ENCODE results near the gene TBRG4.

Gene TBRG4

DNA sequence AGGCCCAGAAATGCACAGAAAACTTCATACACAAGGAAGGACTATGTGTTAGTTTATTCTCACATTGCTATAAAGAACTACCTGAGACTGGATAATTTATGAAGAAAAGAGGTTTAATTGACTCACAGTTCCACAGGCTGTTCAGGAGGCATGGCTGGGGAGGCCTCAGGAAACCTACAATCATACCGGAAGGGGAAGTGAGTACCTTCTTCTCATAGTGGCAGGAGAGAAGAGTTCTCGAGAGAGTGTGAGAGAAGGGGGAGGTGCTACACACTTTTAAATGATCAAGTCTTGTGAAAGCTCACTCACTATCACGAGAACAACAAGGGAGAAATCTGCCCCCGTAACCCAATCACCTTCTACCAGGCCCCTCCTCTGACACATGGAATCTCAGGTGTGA is 29.3 kb upstream of the TBRG4 start:
- no peak for DNase-seq

DNA sequence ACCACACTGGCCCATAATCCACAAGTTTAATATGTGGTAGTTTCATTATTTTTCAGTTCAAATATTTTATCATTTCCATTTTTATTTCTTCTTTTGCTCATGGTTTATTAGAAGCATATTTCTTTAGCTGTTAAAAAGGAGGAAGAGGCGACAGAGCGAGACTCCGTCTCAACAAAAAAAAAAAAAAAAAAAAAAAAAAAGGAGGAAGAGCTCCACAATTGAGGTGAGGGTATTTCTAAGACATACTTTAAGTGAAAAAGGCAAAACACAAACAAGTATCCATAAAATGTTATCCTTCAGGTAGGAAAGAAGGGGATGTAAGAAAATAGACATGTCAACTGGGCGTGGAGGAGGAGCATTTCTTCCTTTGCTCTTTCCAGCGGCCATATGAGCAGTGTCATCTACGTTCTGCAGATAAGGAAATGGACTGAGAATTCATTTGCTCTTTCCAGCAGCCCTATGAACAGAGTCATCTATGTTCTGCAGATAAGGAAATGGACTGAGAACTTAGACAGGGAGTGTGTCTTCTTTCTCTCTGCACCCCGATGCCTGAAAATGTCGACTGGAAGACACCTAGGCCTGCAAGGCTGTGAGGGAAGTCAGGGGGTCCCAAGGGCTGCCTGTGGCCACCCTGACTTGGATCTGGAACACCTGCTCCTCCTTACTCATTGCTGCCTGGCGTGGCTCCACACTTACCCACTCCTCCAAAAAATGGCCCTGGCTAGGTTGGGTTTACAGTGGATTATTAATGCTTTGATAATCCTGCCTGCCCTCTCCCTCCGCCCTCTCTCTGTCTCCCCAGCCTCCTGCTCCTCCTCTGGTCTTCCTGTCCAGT is 27.2 kb upstream of the TBRG4 start:
- no peak for DNase-seq

DNA sequence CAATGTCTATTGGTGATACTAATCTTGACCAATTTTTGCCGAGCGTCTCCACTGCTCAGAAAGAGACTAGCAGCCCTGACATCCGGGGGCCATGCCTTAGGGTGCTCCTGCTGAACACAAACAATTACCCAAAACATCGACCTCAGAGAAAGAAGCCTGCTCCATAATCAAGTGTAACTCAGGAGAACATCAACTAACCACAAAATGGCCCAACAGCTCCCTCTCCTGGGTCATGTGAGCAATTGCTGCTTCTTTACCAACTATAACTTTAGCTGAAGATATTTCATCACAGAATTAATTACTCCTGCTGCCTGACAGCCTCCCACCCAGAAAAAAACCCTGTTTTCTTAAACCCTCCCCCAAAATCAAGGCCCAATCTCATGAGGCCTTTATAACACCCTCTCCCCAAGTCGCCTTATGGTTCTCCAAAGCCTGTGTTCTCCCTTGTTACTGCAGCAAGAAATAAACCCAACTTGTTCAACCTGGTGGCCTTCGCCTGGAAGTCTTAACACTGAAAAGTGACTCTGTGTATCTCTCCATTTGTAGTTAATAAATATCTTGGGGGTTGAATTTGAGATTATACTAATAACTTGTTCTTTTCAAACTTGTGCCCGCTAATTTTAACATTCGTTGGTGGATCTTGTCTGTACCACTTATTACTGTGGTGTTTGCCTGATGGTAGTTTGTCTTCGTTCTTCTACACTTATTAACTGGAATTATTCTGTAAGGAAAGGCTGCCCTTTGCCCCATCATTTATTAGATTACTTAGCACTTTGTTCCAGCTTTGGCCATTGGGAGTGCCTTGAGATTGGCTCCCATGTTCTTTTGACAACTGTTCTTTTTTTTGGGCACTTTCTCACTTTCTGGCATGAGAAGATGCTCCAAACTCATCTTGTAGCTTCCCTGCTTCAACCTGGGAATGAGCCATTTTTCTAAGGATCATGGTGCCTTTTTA is 24.9 kb upstream of the TBRG4 start:
- DNase-seq = peak; percentile 52

DNA sequence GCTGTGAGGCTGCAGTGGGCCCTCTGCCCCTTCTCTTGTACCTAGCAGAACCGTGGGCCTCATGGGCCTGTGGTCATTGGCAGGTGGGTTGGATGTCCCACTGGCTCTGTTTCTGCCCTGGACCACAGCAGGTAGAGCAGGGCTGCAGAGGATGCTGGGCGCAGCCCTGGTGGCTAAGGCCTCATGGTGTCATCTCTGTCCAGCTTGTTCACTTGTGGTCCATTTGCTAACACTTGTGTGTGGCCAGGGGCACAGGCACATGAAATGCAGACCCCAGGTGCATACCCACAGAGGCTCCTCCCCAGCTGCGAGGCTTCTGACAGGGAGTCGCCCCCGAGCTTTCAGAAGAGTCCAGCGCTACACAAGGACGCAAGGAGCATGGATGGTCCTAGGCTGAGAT is 22.4 kb upstream of the TBRG4 start:
- no peak for DNase-seq

DNA sequence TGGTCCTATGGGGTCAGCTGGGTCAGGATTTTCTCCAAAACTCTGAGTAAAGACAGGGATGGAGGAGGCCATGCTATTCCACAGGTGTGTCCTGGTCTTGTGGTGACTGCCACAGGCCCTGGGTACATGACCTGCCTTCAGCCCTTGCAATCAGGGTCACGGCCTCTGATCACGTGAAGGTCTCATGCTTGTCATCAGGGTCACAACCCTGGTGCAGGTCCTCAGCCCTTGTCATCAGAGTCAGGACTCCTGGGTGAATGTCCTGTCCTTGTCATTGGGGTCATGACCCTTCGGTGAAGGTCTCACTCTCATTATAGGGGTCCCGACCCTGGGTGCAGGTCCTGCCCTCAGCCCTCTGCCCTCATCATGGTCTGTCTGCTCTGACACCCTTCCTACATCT is 21.9 kb upstream of the TBRG4 start:
- DNase-seq = no peak

DNA sequence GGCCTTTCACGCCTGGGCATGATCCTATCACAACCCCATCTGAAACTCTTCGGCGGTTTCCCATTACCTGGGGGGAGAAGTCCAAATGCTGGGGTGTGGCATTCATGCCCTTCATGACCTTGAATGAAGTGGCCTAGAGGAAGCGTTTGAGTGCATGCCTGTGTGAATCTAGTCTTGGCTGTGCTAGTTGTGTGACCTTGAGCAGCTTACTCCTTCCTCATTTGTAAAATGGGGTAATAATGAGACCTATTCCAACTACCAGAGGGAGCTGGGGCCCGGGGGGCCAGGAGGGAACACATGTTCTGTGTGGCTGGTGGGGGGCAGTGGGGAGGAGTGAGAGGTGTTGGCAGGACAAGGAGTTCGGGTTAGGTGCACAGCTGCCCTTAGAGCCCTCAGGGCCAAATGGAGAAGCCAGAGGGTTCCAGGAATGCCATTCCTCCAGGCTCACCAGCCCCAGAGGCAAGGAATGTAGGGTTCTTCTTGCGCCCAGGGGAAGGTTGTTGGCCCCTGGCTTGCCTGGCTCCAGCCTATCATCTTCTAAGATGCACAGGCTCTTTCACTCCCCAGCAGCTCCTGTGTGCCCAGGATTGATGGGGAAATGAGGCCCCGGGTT is 21.3 kb upstream of the TBRG4 start:
- DNase-seq = no peak

DNA sequence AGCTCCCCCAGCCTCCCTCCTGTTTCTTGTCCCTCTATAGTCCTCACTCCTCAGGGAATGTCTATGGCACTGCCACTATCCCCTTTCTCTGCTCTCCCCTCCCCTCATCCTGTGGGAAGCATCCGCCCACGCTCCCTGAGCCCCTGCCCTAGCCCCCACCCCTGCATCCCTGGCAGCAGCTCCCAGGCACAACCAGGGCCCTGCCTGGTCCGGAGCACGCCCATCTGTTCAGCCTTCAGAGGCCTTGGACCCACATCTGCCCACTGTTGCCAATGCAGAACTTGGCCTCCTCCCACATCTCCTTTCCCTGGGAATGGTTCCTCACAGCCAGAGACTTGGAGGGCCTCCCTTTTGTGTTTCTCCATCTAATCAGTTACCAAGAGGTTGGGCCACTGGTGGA is 20.4 kb upstream of the TBRG4 start:
- DNase-seq = no peak

DNA sequence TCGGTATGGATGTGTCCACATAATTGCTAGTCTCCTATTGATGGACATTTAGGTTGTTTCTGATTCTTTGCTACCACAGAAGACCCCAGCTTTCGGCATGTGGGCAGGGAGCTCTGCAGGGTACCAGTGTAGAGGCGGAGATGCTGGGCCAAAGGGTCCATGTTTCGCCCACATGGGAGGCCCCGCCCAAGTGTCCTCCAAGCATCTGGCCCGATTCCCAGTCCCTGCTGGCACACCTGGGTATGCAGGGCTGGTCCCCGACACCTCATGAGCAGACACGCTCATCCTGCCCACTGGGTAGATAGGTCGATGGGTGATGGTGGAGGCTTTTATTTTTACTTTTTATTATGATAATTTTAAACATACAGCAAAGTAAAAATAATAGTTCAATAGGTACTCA is 19.4 kb upstream of the TBRG4 start:
- no peak for DNase-seq

DNA sequence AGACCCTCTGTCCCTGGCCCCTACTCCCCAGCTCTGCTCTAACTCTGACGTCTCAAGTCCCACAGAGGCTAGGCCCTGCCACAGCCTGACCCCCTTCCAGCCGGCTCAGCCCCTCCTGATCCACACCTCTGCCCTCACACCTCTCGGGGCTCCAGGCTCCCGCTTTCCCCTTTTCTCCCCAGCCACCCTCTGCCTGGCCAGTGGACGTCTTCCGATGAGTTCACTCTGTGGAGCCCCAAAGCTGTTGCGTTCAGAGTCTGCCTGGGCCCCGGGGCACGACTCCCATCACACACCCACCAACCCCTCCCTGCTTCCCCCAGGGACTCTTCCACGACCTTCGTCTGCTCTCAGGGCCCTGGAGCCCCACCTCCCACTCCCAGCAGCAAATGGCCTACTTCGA is 18.4 kb upstream of the TBRG4 start:
- DNase-seq = no peak

DNA sequence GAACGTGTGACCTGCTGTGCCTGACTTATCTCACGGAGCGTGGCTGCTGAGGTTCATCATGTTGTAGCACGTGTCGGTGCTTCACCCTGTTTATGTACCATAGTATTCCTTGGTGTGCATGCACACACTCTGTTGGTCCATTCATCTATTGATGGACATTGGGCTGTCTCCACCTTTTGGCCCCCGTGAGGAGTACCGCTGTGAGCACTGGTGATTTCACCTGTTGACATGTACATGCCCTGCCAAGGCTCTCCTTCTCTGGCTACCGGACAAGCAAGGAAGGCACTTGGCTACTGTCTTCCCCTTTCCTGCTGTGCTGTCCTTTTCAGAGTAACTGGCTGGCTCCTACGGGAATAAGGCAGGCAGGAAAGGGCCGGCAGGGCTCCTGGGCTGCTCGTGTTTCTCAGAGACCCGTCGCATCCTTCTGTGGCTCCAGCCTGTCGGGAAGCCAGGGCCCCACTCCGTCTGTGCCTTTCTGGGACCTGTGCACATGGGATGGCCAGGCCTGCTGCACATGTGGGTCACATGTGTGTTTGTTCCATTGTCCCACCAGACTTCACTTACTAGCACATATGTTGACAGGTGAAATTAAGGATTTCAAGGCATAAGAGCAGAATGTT is 17.8 kb upstream of the TBRG4 start:
- no peak for DNase-seq

DNA sequence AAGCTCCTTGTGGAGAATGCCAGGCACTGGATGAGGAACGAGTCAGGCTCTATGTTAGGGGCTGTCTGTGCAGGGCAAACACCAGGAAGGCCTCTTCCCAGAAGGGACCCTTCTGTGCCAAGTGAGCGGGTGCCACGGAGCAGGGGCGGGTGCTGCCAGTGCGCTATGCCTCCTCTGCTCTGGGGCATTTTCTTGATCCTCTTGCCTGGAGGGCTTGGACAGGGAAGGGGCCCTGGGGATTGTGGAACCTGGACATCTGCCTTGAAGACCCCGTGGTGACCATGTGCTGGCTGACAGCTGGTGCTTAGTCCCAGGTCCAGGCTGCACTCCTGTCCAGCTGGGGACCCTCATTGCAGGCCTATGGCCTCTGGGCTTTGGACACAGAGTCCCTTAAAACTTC is 15.4 kb upstream of the TBRG4 start:
- no peak for DNase-seq

DNA sequence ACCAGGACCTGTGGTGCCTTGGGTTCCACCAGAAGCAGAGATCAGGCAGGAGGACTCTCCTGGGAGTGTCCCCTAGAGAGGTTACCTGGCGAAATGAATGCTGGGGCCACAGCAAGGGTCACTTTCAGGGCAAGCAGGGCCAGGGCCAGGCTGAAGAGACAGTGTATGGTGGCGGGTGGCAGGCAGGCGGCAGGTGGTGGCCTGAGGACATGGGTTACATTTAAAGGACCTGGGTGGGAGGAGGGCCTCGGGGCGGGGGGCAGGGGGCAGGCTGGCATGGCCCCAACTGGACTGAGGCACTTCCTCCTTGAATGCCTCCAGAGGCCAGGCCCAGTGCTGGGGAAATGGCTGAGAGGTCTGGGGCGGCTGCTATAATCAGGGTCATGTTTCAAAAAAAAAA is 14.7 kb upstream of the TBRG4 start:
- DNase-seq = no peak

DNA sequence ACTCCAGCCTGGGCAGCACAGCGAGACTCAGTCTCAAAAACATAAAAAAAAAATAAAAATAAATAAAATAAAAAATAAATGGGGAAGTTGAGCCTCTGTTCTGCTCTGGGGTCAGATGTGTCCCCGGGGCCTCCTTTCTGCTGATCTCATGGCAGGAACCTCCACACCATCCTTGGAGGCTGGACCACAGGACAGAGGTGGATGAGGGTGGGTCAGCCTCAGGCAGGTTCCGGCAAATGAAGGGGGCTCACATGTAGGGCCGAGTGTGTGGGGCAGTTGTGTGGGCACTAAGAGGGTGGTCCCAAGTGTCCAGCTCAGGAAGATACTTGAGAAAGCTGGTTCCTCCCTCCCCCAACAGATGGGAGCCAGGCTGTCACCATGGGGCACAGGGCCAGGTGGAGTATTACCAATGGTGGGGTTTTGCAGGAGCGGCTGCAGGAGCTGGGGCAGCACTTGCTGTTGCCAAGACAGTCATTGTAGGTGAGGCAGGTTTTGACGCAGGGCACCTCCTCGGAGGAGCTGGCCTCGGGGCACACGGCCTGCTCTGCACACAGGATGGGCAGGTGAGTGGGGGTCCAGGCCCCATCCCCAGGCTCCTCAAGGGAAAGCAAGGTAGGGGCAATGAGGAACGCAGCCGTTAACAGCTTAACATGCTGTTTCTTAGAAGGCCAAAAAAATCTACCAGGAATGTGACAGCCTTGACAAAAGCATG is 13.9 kb upstream of the TBRG4 start:
- no peak for DNase-seq

DNA sequence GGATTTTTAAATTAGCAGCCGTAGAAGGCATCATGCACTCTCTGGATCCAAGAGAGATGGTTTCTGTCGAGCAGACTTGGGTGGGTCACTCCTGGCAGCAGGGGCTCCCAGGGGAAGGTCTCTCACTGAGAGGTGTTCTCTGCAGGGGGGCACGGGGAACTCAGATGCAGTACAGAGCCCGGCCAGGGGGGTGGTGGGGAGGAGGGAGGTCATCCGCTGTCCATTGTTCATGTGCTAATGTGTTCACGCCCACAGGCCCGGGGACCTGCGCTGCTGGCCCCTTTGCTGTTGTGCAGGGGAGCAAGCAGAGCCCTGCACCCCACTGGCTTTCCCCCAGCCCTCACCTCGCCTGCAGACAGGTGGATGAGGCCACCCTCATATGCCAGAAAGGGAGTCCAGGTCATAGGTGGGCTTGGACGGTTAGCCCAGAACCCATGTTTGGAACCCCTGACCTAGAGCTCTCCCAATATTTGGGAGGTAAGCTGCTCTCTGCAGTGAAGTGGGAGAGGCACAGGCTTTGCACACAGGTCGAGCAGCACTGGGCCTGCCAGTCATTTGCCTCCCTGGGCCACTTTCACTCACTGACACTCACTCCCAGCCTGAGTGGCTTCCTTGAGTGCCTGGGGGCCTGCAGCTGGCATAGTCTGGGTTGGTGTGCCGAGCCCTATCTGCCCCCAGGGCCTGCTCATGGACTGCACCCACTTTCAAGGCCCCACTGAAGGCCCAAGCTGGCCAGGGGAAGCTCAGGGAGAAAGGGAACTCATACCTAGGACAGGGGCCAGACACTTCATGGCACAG is 12.6 kb upstream of the TBRG4 start:
- DNase-seq = no peak

DNA sequence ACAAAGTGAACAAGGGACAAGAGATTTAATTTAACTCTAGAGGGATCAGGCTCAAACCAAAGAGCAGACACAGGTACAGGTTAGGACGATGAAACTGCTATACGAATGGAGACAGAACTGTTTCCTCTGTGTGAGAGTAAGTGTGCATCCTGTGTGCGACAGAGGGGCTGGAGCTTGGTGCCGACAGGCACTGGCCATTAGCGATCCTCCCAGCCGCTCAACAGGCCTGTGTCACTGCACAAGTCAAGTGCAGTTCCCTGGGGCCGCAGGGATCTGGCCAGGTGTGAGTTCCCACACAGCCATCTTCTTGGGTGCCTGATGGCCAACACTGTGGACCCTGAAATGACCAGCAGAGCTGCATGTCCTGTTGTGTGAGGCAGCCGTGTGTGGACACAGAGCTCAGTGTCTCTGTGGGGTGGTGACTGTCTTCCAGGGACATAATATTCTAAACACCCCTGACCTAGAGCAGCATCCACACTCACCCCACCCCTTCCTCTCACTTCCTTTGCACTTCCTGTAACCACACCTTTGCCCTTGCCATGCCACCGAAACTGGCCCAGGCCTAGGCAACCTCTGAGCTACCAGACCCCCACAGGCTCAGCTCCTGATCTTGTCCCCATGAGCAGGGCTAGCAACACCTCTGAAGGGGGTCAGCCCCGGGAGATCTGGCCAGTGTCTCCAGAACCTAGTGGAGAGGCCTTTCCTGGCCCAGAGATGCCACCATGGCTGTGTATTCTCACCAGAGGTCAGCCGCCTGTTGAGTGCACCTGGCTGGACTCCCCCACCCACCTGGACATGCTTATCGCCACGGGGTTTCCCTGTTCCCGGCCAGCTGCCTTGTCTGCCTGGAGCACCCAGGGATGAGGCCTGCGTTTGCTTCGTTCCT is 11.7 kb upstream of the TBRG4 start:
- DNase-seq = no peak

DNA sequence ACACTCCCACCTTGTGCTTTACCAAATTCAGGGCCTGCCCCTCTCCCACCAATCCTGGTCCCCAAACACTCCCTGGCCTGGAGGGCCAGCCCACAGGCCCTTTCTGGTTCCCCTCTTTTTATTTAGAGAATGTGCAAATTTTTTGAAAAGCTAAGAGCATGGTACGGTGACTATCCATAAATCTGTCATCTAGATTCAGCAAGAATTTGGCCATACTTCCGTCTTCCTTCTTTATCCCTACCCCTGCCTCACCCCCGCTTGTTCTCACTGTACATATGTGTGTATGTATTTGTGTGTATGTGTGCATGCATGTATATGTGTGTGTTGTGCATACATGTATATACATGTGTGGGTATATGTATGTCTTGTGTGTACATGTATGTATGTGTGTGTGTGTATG is 8.1 kb upstream of the TBRG4 start:
- DNase-seq = no peak

DNA sequence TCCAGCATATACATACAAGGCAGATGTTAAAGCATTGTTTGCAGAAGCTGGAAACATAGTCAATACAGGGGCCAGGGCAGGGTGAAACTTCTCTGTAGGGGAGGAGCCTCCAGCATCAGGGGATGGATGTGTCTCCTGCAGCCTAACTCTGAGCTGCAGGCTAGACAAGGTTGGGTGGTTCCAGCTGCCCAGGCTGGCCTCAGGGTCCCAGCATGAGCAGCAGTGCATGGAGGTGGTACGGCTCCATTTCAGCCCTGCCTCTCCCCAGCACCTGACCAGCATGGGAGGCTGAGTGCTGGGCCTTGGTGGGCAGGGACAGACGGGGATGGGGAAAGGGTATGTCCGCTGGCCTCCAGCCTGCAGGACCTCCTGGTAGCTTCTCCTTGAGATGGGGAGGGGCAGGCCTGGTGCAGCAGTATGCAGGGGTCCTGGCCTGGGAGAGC is 7.4 kb upstream of the TBRG4 start:
- no peak for DNase-seq

DNA sequence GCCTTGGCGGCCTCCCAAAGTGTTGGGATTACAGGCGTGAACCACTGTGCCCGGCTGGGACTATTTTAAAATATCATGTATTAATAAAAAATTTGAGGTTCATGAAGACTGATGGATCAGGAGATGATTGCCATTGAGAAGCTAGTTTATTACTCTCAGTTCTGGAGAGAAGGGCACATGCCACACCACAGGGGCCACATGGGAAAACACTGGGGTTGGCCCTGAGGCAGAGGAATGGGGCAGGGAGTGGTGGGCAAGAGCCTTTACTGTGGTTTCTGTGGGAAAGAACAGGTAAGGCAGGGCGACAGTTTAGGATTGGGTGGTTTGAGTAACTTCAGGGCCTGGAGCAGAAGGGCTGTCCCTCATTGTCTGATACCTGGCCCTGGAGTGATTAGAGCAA is 6.8 kb upstream of the TBRG4 start:
- no peak for DNase-seq

DNA sequence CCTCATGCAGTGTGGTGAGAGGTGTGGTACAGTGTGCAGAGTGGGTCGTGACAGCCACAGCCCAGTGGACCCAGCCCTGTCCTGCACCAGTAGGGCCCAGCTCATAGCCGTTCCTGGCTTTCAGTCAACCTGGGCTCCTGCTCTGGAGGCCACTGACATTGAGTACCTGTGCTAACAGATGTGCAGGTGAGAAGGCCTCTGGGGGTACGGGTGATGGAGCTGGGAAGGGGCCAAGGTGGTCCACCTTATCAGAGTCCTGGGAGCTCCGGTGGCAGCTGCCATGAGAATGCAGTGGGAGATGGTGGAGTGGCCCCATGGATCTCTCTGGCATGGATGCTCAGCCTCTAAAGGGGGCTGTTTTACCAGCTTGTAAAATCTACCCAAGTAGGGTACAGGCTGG is 6.1 kb upstream of the TBRG4 start:
- no peak for DNase-seq

DNA sequence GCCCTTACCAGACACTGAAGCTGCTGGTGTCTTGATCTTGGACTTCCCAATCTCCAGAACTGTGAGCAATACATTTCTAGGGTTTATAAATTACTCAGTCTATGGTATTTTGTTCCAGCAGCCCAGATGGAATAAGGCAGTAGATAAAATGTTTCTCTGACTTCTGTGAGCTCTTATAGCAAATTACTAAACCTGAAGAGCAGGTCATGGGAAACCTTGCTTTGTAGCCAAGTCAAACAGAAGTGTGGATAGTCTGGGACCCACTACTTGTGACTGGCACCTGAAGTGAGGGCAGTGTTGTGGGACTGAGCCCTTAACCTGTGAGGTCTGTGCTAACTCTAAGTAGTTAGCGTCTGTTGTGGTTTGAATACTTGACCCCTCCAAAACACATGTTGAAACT is 4.6 kb upstream of the TBRG4 start:
- DNase-seq = no peak

DNA sequence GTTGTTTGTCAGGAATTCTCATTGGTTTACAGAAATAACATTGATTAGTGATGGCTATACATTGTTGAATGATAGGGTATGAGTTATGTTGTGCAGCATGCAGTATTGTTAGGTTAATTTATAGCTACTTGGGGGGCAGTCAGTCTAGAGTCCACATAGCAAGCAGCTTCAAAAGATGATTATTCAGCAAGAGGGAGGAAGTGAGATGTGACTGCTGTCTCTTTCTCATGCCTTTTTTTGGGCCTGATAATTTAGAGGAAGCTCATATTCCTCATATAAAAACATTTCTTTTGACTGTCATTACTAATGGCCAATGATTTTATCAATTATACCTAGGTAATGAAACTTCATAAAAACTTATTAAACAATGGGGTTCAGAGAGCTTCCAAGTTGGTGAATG is 3.4 kb upstream of the TBRG4 start:
- no peak for DNase-seq

All from DMS153 (cell line).